NCI-H524 (cell line): ENCODE measurements around the gene HMCES.
A peak's percentile ranks its signal among the peaks of the same experiment; 100 is the strongest.

ENCODE experiments used
- DNase-seq, 2 experiments: peaks; one replicate each; lab custom pipeline; 2025; lab: John Stamatoyannopoulos, UW

HMCES gene

GRCh38 chr3:129278439-129278965 is at the start of gene HMCES:
TSS of gene HMCES (plus strand) at chr3:129278870. CDS start at chr3:129279733, 863 bp downstream.
- peak; percentile 84 to 87 for DNase-seq

- peak in 1 of 2 experiments; percentile 12 for DNase-seq
Measured at GRCh38 chr3:129228891-129229585, 49.6 kb upstream of the HMCES start.

GRCh38 chr3:129230311-129231019 is 48.2 kb upstream of the HMCES start:
- no peak for DNase-seq

- DNase-seq, result no peak
Measured at GRCh38 chr3:129231331-129232119, 47.1 kb upstream of the HMCES start.

GRCh38 chr3:129233538-129233937 is 45.1 kb upstream of the HMCES start:
- no peak for DNase-seq

- DNase-seq, result no peak
Measured at GRCh38 chr3:129234441-129234840, 44.2 kb upstream of the HMCES start.

- DNase-seq, result no peak
Measured at GRCh38 chr3:129235344-129235917, 43.2 kb upstream of the HMCES start.

- no peak for DNase-seq
Measured at GRCh38 chr3:129238945-129239705, 39.5 kb upstream of the HMCES start.

GRCh38 chr3:129239991-129240390 is 38.7 kb upstream of the HMCES start:
- no peak for DNase-seq

GRCh38 chr3:129240436-129240835 is 38.2 kb upstream of the HMCES start:
- no peak for DNase-seq

GRCh38 chr3:129245141-129245540 is 33.5 kb upstream of the HMCES start:
- DNase-seq, result no peak

GRCh38 chr3:129245641-129246306 is 32.9 kb upstream of the HMCES start:
- DNase-seq, result peak; percentile 87 to 91

GRCh38 chr3:129246636-129247035 is 32.0 kb upstream of the HMCES start:
- no peak for DNase-seq

- DNase-seq, result no peak
Measured at GRCh38 chr3:129248286-129248979, 30.2 kb upstream of the HMCES start.

- DNase-seq, result peak; percentile 92 to 95
Measured at GRCh38 chr3:129249284-129250065, 29.2 kb upstream of the HMCES start, which contains the start of gene COPG1. TSS of gene COPG1 (plus strand) at chr3:129249606. CDS start at chr3:129249710, 104 bp downstream.

GRCh38 chr3:129252748-129253147 is 25.9 kb upstream of the HMCES start:
- DNase-seq, result no peak

- no peak for DNase-seq
Measured at GRCh38 chr3:129254536-129255230, 24.0 kb upstream of the HMCES start.

- DNase-seq, result no peak
Measured at GRCh38 chr3:129256270-129256669, 22.4 kb upstream of the HMCES start.

- DNase-seq, result no peak
Measured at GRCh38 chr3:129257609-129258008, 21.1 kb upstream of the HMCES start.
